Activated gamma-delta T cell treated with anti-CD3 and anti-CD28 coated beads, Interleukin-2, amount 50 U/mL, for 16 hours (primary cell): ENCODE data around the gene MADCAM1.
A peak's percentile ranks its signal among the peaks of the same experiment; 100 is the strongest.

Experiments
- DNase-seq: peaks from one replicate; pipeline ENCODE4 v3.0.0-alpha.2; 2020; ENCODE audit warnings: low read depth

The MADCAM1 gene

DNA sequence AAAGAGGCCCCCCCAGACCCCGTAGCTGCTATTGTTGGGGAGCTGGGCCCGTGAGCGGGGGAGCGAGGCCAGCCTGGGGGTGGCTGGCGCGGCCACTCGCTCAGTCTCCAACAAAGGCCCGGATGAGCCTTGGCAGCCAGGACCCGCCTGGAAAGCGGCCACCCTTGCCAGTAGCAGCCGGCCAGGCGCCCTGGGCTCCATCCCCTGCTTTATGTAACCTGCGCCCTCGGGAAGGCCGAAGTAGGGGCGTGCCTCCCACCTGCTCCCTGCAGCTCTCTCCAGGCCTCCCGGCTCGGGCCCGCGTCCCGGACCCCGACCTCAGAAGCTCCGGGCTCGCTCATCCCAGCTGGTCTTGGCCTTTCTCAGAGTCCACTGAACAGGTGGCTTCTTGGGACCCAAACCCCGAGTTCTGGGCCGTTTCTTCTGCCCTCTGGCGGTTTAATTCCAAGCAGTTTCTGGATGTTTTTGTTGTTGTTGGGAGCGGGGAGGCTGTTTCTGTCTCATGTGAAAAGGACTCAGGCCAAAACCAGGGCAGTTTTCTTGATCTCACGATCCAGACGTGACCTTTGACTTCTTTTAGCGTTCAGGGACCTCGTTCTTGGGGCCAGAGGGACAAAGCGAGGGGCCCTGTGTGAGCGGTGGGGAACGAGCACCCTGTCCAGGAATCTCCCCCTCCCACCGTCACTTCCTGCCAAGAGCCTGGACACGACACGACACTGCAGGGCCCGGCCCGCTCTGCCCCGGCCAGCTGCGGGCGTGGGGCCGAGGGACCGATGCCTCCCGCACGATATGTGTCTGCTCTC, 36.5 kb downstream of the MADCAM1 start:
- DNase-seq = no peak

DNA sequence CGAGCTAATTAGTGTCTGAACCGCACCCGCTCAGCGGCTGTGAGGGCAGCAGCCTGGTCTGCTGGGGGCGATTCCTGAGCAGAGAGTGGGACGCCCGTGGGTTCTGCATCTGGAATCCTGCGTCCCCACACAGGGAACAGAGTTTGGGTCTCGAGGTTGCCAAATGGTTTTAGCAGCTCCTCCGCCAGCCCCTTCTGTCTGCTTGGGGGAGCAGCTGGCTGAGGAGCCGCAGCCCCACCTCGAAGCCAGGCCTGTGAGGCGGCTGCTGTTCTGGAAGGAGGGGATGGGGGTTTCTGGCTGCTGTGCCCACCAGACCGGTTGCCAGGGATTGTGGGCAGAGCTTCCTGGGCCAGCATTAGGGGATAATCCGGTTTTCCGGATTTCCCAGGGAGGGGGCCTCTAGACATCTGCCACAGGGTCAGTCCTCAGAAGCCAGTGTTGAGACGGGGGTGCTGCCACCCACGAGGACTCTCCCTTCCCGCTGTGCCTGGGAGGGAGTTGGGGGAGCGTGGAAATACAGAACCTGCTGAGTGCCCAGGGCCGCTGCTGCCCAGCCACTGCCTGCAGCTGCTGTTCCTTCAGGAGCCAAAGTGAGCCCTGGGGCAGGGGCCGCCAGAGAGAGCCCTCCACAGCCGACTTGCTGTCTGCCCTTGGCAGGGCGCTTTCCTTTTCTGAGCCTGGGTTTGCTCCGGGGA, 37.2 kb downstream of the MADCAM1 start:
- no peak for DNase-seq

DNA sequence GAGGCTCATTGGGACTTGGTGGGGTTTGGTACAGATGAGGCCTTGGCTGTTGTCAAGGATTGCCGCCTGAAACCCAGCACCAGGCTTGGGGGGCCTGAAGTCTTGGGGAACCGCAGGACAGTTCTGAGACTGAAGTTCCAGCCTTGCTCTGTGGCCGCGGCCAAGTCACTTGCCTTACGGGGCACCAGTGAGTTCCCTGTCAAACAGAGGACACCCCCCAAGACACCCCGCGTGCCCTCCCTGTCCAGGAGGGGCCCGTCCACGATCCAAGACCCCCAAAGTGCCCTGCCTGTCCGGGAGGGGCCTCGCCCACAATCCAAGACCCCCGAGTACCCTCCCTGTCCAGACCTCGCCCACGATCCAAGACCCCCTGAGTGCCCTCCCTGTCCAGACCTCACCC, 37.8 kb downstream of the MADCAM1 start:
- DNase-seq = no peak

GRCh38 chr19:535017-535835, 38.9 kb downstream of the MADCAM1 start:
- no peak for DNase-seq

- no peak for DNase-seq
These were observed 40.0 kb downstream of the MADCAM1 start for GRCh38 chr19:536031-536880.

- DNase-seq = no peak
These were observed 40.7 kb downstream of the MADCAM1 start for GRCh38 chr19:536881-537404.

GRCh38 chr19:538641-539428, 42.5 kb downstream of the MADCAM1 start:
- DNase-seq = no peak

- DNase-seq = no peak
These were observed 43.2 kb downstream of the MADCAM1 start for GRCh38 chr19:539429-540030.

GRCh38 chr19:540867-541637, 44.8 kb downstream of the MADCAM1 start:
- DNase-seq = no peak

- no peak for DNase-seq
These were observed 45.4 kb downstream of the MADCAM1 start for GRCh38 chr19:541699-542098.

- no peak for DNase-seq
These were observed 46.0 kb downstream of the MADCAM1 start for GRCh38 chr19:542173-542866.

DNA sequence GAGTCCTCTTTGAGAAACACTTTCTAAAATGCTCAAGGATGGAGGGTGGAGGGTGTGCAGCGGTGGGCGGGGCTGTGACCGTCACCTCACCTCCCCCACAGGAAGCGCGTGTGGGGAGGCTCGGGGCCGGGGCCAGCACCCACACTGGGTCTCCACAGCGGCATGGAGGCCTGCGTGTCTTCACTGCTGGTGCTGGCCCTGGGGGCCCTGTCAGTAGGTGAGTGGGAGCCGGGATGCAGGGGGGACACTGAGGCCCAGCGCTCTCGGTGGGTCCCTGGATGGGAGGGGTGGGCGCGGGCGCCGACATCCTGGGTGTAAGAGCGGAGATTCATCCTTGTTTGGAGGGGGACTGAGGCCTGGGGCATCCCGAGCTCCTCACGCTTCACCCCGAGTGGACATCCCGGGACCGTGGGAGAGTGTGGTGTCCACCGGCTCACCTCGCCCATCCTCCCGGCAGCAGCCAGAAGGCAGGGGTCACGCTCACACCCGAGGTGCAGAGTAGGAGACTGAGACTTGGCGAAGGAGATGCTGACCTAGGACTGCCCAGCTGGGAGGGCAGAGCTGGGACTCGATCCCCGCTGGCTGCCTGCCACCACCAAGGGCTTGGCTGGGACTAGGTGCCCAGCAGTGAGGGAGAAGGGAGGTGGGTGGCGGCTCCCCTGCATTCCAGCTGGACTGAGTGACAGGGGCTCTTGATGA, 47.8 kb downstream of the MADCAM1 start, which contains the start of gene GZMM:
TSS of gene GZMM (plus strand) at position 144 of the 699 bp plus-strand sequence. CDS start at position 163, 19 bp downstream.
- DNase-seq = peak; percentile 69

DNA sequence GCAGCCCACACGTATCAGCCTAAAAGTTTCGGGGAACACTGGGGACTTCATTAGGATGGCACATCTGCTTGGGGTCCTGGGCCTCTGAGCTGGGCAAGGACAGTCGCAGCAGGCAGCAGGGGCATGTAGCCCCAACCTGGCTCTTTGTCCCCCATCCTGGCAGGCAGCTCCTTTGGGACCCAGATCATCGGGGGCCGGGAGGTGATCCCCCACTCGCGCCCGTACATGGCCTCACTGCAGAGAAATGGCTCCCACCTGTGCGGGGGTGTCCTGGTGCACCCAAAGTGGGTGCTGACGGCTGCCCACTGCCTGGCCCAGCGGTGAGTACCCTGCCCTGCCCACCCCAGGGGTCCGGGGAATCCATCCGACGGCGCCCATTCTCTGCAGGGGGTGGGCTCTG, 50.8 kb downstream of the MADCAM1 start:
- DNase-seq = no peak

DNA sequence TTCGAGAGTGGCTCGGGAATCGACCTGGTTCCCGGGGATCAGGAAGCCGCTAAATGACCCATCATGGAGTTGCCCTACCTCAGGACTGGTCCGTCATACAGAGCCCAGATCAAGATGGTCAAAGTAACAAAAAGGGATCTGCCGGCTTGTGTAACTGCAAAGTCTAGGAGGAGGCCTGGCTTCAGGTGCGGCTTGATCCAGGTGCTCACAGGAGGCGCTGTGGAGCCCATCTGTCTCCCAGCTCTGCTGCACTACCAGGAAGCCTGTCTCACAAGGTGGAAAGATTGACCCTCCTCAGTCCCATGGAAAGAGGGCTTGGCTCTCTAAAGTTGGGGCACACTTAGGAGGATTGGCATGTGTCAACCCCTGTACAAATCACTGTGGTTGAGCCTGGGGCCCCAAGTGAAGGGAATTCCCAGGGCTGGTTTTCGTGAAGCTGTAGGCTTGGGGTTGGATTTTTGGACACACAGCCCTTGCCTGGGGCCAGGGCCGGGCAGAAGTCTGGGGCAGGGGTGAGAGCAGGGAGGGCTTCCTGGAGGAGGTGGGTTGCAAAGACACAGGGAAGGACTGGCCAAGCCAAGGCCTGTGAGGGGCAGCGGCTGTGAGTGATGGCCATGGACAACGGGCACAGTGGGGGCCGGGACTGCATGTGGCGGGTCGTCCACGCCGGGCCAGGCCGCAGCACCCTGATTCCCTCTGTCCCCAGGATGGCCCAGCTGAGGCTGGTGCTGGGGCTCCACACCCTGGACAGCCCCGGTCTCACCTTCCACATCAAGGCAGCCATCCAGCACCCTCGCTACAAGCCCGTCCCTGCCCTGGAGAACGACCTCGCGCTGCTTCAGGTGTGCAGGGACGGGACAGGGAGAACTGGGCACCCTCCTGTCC, 51.8 kb downstream of the MADCAM1 start:
- no peak for DNase-seq

DNA sequence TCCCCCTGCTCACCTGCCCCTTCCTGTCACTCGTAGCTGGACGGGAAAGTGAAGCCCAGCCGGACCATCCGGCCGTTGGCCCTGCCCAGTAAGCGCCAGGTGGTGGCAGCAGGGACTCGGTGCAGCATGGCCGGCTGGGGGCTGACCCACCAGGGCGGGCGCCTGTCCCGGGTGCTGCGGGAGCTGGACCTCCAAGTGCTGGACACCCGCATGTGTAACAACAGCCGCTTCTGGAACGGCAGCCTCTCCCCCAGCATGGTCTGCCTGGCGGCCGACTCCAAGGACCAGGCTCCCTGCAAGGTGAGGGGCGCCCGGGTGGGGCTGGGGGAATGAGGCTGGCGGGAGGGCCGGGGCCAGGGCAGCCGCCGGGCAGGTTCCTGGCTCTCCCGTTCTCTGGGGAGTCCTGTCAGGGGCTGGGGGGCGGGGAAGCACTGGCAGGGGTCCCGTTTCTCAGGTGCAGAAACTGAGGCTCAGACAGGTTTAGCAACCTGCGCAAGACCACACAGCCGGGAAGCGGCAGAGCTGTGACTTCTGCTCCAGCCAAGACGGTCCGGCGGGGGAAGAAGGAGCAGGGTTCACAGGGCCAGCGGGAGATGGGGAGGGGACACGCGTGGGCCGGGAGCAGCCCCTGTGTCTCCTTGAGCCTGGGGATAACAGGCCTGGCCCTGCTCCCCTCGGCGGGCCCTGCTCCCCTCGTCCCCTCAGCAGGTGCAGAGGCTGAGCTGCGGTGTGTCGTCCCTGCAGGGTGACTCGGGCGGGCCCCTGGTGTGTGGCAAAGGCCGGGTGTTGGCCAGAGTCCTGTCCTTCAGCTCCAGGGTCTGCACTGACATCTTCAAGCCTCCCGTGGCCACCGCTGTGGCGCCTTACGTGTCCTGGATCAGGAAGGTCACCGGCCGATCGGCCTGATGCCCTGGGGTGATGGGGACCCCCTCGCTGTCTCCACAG, 52.9 kb downstream of the MADCAM1 start:
- DNase-seq = no peak

- no peak for DNase-seq
These were observed 58.5 kb downstream of the MADCAM1 start for GRCh38 chr19:554817-555216.
